ENCODE measurements around the gene ADO. TPM values are rescaled to one million over a fixed set of nuclear protein-coding genes. Genes with fewer than 3 reads are reported as not detected.

Gene ADO
- total RNA-seq, result 18.5 and 19.4 TPM in 2 replicates

DNA sequence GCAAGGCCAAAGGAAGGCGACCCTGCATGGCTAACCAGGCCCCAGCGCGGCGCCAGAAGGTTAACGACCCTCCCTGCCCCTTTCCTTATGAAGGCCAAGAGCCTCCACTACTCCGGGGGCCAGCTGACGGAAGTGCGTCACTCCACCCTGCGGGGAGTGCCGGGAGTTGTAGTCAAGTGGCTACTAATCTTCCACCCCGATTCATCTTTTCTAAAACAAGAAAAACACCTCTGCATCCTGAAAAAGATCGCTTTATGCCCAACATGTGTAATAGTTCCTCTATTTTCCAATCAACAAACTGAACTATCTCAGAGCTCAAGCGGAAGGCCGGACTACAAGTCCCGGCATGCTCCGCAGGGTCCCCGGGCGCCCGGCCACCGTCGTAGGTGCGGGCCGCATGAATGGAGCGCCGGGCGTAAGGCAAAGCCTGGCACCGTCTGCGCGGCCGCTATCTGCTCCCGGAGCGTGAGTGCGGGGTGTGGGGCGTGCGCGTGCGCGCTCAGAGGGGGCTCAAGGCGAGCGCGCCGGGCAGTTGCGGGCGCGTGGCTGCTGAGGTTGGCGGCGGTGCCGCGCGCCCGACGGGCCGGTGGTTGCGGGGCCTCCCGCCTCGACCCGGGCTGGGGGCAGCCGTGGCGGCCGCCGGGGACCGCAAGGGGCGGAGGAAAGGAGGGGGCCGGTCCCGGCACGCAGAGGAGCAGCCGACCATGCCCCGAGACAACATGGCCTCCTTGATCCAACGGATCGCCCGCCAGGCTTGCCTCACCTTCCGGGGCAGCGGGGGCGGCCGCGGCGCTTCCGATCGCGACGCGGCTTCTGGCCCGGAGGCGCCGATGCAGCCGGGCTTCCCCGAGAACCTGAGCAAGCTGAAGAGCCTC is at the start of gene ADO:
ADO (plus strand) TSS at position 365 of the 875 bp plus-strand sequence; CDS start at position 705, 340 bp downstream.

DNA sequence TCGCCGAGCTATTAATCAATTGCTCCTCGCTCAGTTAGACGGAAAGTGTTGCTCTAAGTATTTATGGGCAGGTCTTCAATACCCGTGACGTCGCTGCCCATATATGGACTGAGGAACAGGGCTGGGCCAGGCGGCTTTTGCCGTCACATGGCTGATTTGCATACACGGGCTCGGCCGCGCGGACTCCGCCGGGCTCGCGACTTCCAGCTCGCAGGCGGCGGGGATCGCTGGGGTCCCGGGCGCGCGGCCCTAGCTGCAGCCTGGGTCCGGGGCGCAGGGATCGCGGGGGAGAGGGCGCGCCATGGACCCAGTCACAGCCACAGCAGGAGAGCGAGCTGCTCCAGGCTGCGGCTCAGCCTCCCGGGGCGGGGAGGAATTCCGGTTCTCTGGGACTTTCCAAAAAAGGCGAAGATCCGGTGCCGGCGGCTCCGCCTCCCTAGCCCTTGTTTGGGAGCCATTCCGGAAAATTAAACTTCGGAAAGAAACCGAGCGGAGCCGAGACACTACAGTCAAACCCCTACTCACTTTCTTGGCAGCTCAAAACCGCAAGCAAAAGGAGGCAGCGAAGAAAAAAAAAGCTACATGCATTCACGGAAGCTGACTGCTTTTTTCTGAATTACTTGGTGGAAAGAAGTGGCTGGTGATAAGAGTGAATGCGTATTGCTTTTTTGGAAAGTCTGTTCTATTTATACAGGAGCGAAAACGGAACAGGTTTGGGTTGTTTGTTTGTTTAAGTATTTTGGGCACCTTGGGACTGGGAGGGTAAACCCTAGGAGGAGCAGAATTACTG is 12.0 kb downstream of the ADO start, which contains the start of gene EGR2:
EGR2 (minus strand) TSS at position 36 of the 790 bp plus-strand sequence. CDS start 337 bp downstream, outside the sequence.

Other genes with a start within 250 kb of the ADO start
- 3.2 and 3.7 TPM in 2 replicates for gene EGR2, start 11.6 kb downstream of the ADO start, total RNA-seq